OCI-LY1 (cell line): ENCODE data around the gene VCL.

ENCODE experiments used
- H2AFZ ChIP-seq: fragments of 200-600 bp; sonication (generic), shearing (Covaris generic); 2 replicates; pipeline ENCODE4 v1.6.0; 2014; ENCODE audit warnings: antibody characterized with exemption, mild to moderate bottlenecking, low read length
- H3F3A ChIP-seq: fragments of 200-600 bp; sonication (generic), shearing (Covaris generic); 2 replicates; pipeline ENCODE4 v1.6.0; 2014; ENCODE audit warnings: mild to moderate bottlenecking, antibody characterized with exemption, low read length, moderate library complexity; ENCODE audit not compliant: insufficient read depth
- H3K27ac ChIP-seq: fragments of 200-600 bp; sonication (generic); 2 replicates; pipeline ENCODE4 v1.5.1; 2014; ENCODE audit warnings: low read length, mixed run types, mild to moderate bottlenecking, low read depth; ENCODE audit not compliant: poor library complexity, severe bottlenecking
- H3K27me3 ChIP-seq: fragments of 200-600 bp; sonication (generic); 2 replicates; pipeline ENCODE4 v1.6.0; 2014; ENCODE audit warnings: antibody characterized with exemption, mild to moderate bottlenecking, low read length, moderate library complexity; ENCODE audit not compliant: insufficient read depth
- H3K36me3 ChIP-seq: fragments of 200-600 bp; sonication (generic); 2 replicates; pipeline ENCODE4 v1.6.1; 2014; ENCODE audit warnings: mild to moderate bottlenecking, antibody characterized with exemption, low read length, moderate library complexity, mixed read lengths; ENCODE audit not compliant: insufficient read depth
- H3K4me1 ChIP-seq: fragments of 200-600 bp; sonication (generic); 2 replicates; pipeline ENCODE4 v1.5.1; 2014; ENCODE audit warnings: mild to moderate bottlenecking, low read length, moderate library complexity; ENCODE audit not compliant: insufficient read depth, severe bottlenecking
- H3K4me2 ChIP-seq: fragments of 200-600 bp; sonication (generic), shearing (Covaris generic); 2 replicates; pipeline ENCODE4 v1.6.1; 2014; ENCODE audit warnings: low read length
- H3K4me3 ChIP-seq: fragments of 200-600 bp; sonication (generic); 2 replicates; pipeline ENCODE4 v1.5.1; 2014; ENCODE audit warnings: low read length, low read depth, mild to moderate bottlenecking, mixed read lengths; ENCODE audit not compliant: poor library complexity, severe bottlenecking
- H3K79me2 ChIP-seq: fragments of 200-600 bp; shearing (Covaris generic); 2 replicates; pipeline ENCODE4 v1.6.1; 2016; ENCODE audit warnings: mixed run types, low read length, mixed read lengths; ENCODE audit not compliant: insufficient read depth
- H3K9ac ChIP-seq: fragments of 200-600 bp; sonication (generic), shearing (Covaris generic); 2 replicates; pipeline ENCODE4 v1.6.1; 2014; ENCODE audit warnings: mild to moderate bottlenecking, low read length, mixed read lengths
- H3K9me2 ChIP-seq: fragments of 200-600 bp; sonication (generic), shearing (Covaris generic); 2 replicates; pipeline ENCODE4 v1.6.1; 2014; ENCODE audit warnings: low read depth, mild to moderate bottlenecking, low read length, mixed read lengths
- H3K9me3 ChIP-seq: fragments of 200-600 bp; shearing (Covaris generic); 2 replicates; pipeline ENCODE4 v1.6.1; 2014; ENCODE audit warnings: low read length, mixed read lengths
- H4K20me1 ChIP-seq: fragments of 200-600 bp; sonication (generic), shearing (Covaris generic); 2 replicates; pipeline ENCODE4 v1.6.0; 2016; ENCODE audit warnings: mild to moderate bottlenecking, low read length; ENCODE audit not compliant: insufficient read depth
- CTCF ChIP-seq: fragments of 200-600 bp; sonication (generic), shearing (Covaris generic); IDR thresholded peaks from 2 replicates; pipeline ENCODE4 v1.5.1; 2017; ENCODE audit warnings: mild to moderate bottlenecking, antibody characterized with exemption, low read length, moderate library complexity, mixed read lengths
- EZH2 ChIP-seq: fragments of 200-600 bp; sonication (generic), shearing (Covaris generic); IDR thresholded peaks from 2 replicates; pipeline ENCODE4 v1.8.0; 2017; ENCODE audit warnings: borderline replicate concordance, mixed run types, mild to moderate bottlenecking, antibody characterized with exemption, low read length, moderate library complexity, mixed read lengths

VCL gene

GRCh38 chr10:74163319-74164068, 165.6 kb downstream of the VCL start:
- Histone ChIP-seq H3K9ac (no peak overlapping the region), H4K20me1 (no peaks in the 10 kb centered on the region), H3K9me2 (no peaks in the 10 kb centered on the region), H3K4me1 (peaks cover 10% of the 10 kb centered on the region), H3K9me3 (no peaks in the 10 kb centered on the region), H3K36me3 (no peaks in the 10 kb centered on the region; the same call in 1 of the 2 replicates), H3K27me3 (no peaks in the 10 kb centered on the region), H3K27ac (no peak overlapping the region), H3K4me3 (no peak overlapping the region), H2AFZ (no peak overlapping the region), H3K79me2 (no peaks in the 10 kb centered on the region), H3K4me2 (no peak overlapping the region), H3F3A (no peaks in the 10 kb centered on the region)
- TF ChIP-seq EZH2 (no peak), CTCF (no peak)

- no peak overlapping the region for H3K27ac ChIP-seq
Observed at GRCh38 chr10:74164716-74165529, 167.0 kb downstream of the VCL start.

GRCh38 chr10:74165530-74165901, 167.6 kb downstream of the VCL start:
- no peak for TF ChIP-seq EZH2
- H3K4me2 ChIP-seq: no peak overlapping the region
- no peak overlapping the region for H3K27ac ChIP-seq
- no peak overlapping the region for H3K4me3 ChIP-seq
- H3F3A ChIP-seq: no peaks in the 10 kb centered on the region
- no peaks in the 10 kb centered on the region for H4K20me1 ChIP-seq
- no peaks in the 10 kb centered on the region for H3K9me3 ChIP-seq
- H3K27me3 ChIP-seq: no peaks in the 10 kb centered on the region
- H2AFZ ChIP-seq: no peak overlapping the region
- H3K4me1 ChIP-seq: peaks cover 10% of the 10 kb centered on the region
- no peaks in the 10 kb centered on the region for H3K9me2 ChIP-seq
- no peaks in the 10 kb centered on the region for H3K79me2 ChIP-seq
- H3K36me3 ChIP-seq: no peaks in the 10 kb centered on the region; the same call in 1 of the 2 replicates
- H3K9ac ChIP-seq: no peak overlapping the region

More at GRCh38 chr10:74164716-74165529, 167.0 kb downstream of the VCL start:
- H2AFZ ChIP-seq: no peak overlapping the region
- no peaks in the 10 kb centered on the region for H3K27me3 ChIP-seq
- no peaks in the 10 kb centered on the region for H4K20me1 ChIP-seq
- no peak overlapping the region for H3K4me3 ChIP-seq
- H3K4me2 ChIP-seq: no peak overlapping the region
- H3K4me1 ChIP-seq: peaks cover 10% of the 10 kb centered on the region
- H3K79me2 ChIP-seq: no peaks in the 10 kb centered on the region
- H3K9ac ChIP-seq: no peak overlapping the region
- TF ChIP-seq EZH2 (no peak), CTCF (no peak)
- no peaks in the 10 kb centered on the region for H3F3A ChIP-seq
- no peaks in the 10 kb centered on the region for H3K9me3 ChIP-seq
- no peaks in the 10 kb centered on the region; the same call in 1 of the 2 replicates for H3K36me3 ChIP-seq
- no peaks in the 10 kb centered on the region for H3K9me2 ChIP-seq
